Stimulated activated naive CD8-positive, alpha-beta T cell treated with anti-CD3 and anti-CD28 coated beads, Interleukin-15, amount 100 ng/mL, for 72 hours (primary cell): ENCODE measurements around the gene SH2D4B.

Experiments
- ATAC-seq: fragments of 150-1000 bp; cut with Tn5 transposase; 2 replicates; pipeline ENCODE4 v1.10.0; 2021; ENCODE audit warnings: mild to moderate bottlenecking, moderate library complexity
- DNase-seq, 2 donors: peaks; one replicate each; pipeline ENCODE4 v3.0.0; 2021 to 2022
- H3K27ac Mint-ChIP-seq, 2 donors: one replicate each; pipeline ENCODE4 v1.8.0; 2022; ENCODE audit warnings: mild to moderate bottlenecking in 2 of 2, mixed read lengths in 2 of 2, moderate library complexity in 2 of 2
- H3K27me3 Mint-ChIP-seq: one replicate; pipeline ENCODE4 v1.8.0; 2022; ENCODE audit warnings: mixed read lengths
- H3K4me1 Mint-ChIP-seq: one replicate; pipeline ENCODE4 v1.8.0; 2022; ENCODE audit warnings: mild to moderate bottlenecking, mixed read lengths
- H3K4me3 Mint-ChIP-seq, 2 donors: one replicate each; pipeline ENCODE4 v1.8.0; 2022; ENCODE audit warnings: mild to moderate bottlenecking in 2 of 2, mixed read lengths in 2 of 2, moderate library complexity in 1 of 2
- H3K9me3 Mint-ChIP-seq, 2 donors: one replicate each; pipeline ENCODE4 v1.8.0; 2022; ENCODE audit warnings: mixed read lengths in 2 of 2

The SH2D4B gene

GRCh38 chr10:80603516-80603915 is 65.8 kb downstream of the SH2D4B start:
- Mint-ChIP-seq H3K4me1 (peaks cover 2% of the 10 kb centered on the region), H3K4me3 (no peak overlapping the region), H3K27ac (no peak overlapping the region), H3K9me3 (no peaks in the 10 kb centered on the region), H3K27me3 (no peaks in the 10 kb centered on the region)
- no peak for ATAC-seq
- no peak for DNase-seq

- Mint-ChIP-seq H3K4me3 (no peak overlapping the region), H3K27me3 (no peaks in the 10 kb centered on the region), H3K27ac (no peak overlapping the region), H3K9me3 (peaks cover 0 to 4% of the 10 kb centered on the region in 2 donors), H3K4me1 (peaks cover 5% of the 10 kb centered on the region)
- ATAC-seq, result no peak
- DNase-seq, result no peak
Measured at GRCh38 chr10:80608706-80609105, 71.0 kb downstream of the SH2D4B start.

- H3K27ac Mint-ChIP-seq, result peak overlapping the region in 1 of 2 donors; percentile 19
Measured at GRCh38 chr10:80609331-80609730, 71.6 kb downstream of the SH2D4B start.

GRCh38 chr10:80611481-80612185 is 73.9 kb downstream of the SH2D4B start:
- Mint-ChIP-seq H3K4me1 (peaks cover 5% of the 10 kb centered on the region), H3K9me3 (peaks cover 0 to 13% of the 10 kb centered on the region in 2 donors), H3K27me3 (no peaks in the 10 kb centered on the region), H3K4me3 (no peak overlapping the region), H3K27ac (no peak overlapping the region)
- no peak for ATAC-seq
- no peak for DNase-seq

More at GRCh38 chr10:80609331-80609730, 71.6 kb downstream of the SH2D4B start:
- DNase-seq (no peak), ATAC-seq (no peak)
- Mint-ChIP-seq H3K27me3 (no peaks in the 10 kb centered on the region), H3K4me1 (peaks cover 5% of the 10 kb centered on the region), H3K9me3 (peaks cover 0 to 10% of the 10 kb centered on the region in 2 donors), H3K4me3 (no peak overlapping the region)

GRCh38 chr10:80612261-80612660 is 74.6 kb downstream of the SH2D4B start:
- H3K27me3 Mint-ChIP-seq, result no peaks in the 10 kb centered on the region
- peaks cover 5% of the 10 kb centered on the region for H3K4me1 Mint-ChIP-seq
- DNase-seq (no peak), ATAC-seq (no peak)
- H3K9me3 Mint-ChIP-seq, result peaks cover 0 to 13% of the 10 kb centered on the region in 2 donors
- no peak overlapping the region for H3K4me3 Mint-ChIP-seq
- peak overlapping the region in 1 of 2 donors; percentile 12 for H3K27ac Mint-ChIP-seq

- H3K9me3 Mint-ChIP-seq, result peaks cover 0 to 13% of the 10 kb centered on the region in 2 donors
- H3K27me3 Mint-ChIP-seq, result no peaks in the 10 kb centered on the region
- no peak overlapping the region for H3K4me3 Mint-ChIP-seq
- peaks cover 2% of the 10 kb centered on the region for H3K4me1 Mint-ChIP-seq
- ATAC-seq, result no peak
- DNase-seq, result no peak
- peak overlapping the region in 1 of 2 donors; percentile 43 for H3K27ac Mint-ChIP-seq
Measured at GRCh38 chr10:80613466-80614170, 75.9 kb downstream of the SH2D4B start.

- no peaks in the 10 kb centered on the region for H3K4me1 Mint-ChIP-seq
- peaks cover 0 to 13% of the 10 kb centered on the region in 2 donors for H3K9me3 Mint-ChIP-seq
- H3K4me3 Mint-ChIP-seq, result no peak overlapping the region
- H3K27ac Mint-ChIP-seq, result no peak overlapping the region
- ATAC-seq, result no peak
- no peaks in the 10 kb centered on the region for H3K27me3 Mint-ChIP-seq
- DNase-seq, result no peak
Measured at GRCh38 chr10:80614576-80615416, 77.1 kb downstream of the SH2D4B start.

GRCh38 chr10:80617807-80618206 is 80.1 kb downstream of the SH2D4B start:
- H3K4me3 Mint-ChIP-seq, result no peak overlapping the region
- peaks cover 0 to 13% of the 10 kb centered on the region in 2 donors for H3K9me3 Mint-ChIP-seq
- no peak overlapping the region for H3K27ac Mint-ChIP-seq
- DNase-seq, result no peak
- no peaks in the 10 kb centered on the region for H3K27me3 Mint-ChIP-seq
- no peak for ATAC-seq
- H3K4me1 Mint-ChIP-seq, result no peaks in the 10 kb centered on the region

GRCh38 chr10:80619036-80619435 is 81.3 kb downstream of the SH2D4B start:
- ATAC-seq (no peak), DNase-seq (no peak)
- H3K27me3 Mint-ChIP-seq, result no peaks in the 10 kb centered on the region
- no peak overlapping the region for H3K4me3 Mint-ChIP-seq
- no peaks in the 10 kb centered on the region for H3K4me1 Mint-ChIP-seq
- H3K27ac Mint-ChIP-seq, result no peak overlapping the region
- H3K9me3 Mint-ChIP-seq, result peaks cover 0 to 6% of the 10 kb centered on the region in 2 donors

- Mint-ChIP-seq H3K27me3 (no peaks in the 10 kb centered on the region), H3K4me3 (no peak overlapping the region), H3K27ac (no peak overlapping the region), H3K4me1 (no peaks in the 10 kb centered on the region), H3K9me3 (no peaks in the 10 kb centered on the region)
- no peak for ATAC-seq
- DNase-seq, result no peak
Measured at GRCh38 chr10:80622153-80622552, 84.5 kb downstream of the SH2D4B start.

- Mint-ChIP-seq H3K27me3 (no peaks in the 10 kb centered on the region), H3K4me1 (no peaks in the 10 kb centered on the region), H3K4me3 (no peak overlapping the region), H3K9me3 (no peaks in the 10 kb centered on the region), H3K27ac (no peak overlapping the region)
- DNase-seq (no peak), ATAC-seq (no peak)
Measured at GRCh38 chr10:80630324-80630723, 92.6 kb downstream of the SH2D4B start.

- Mint-ChIP-seq H3K4me1 (no peaks in the 10 kb centered on the region), H3K9me3 (no peaks in the 10 kb centered on the region), H3K4me3 (no peak overlapping the region), H3K27ac (no peak overlapping the region), H3K27me3 (no peaks in the 10 kb centered on the region)
- DNase-seq (no peak), ATAC-seq (no peak)
Measured at GRCh38 chr10:80632742-80633141, 95.0 kb downstream of the SH2D4B start.

GRCh38 chr10:80633383-80633860 is 95.7 kb downstream of the SH2D4B start:
- Mint-ChIP-seq H3K27ac (no peak overlapping the region), H3K27me3 (peaks cover 6% of the 10 kb centered on the region), H3K4me3 (no peak overlapping the region), H3K4me1 (no peaks in the 10 kb centered on the region), H3K9me3 (no peaks in the 10 kb centered on the region)
- ATAC-seq (no peak), DNase-seq (no peak)

GRCh38 chr10:80633910-80634309 is 96.2 kb downstream of the SH2D4B start:
- DNase-seq, result no peak
- H3K4me1 Mint-ChIP-seq, result no peaks in the 10 kb centered on the region
- peaks cover 10% of the 10 kb centered on the region for H3K27me3 Mint-ChIP-seq
- H3K27ac Mint-ChIP-seq, result no peak overlapping the region
- no peak overlapping the region for H3K4me3 Mint-ChIP-seq
- H3K9me3 Mint-ChIP-seq, result no peaks in the 10 kb centered on the region
- ATAC-seq, result no peak

- DNase-seq (no peak), ATAC-seq (no peak)
- Mint-ChIP-seq H3K9me3 (no peaks in the 10 kb centered on the region), H3K27ac (no peak overlapping the region), H3K4me1 (no peaks in the 10 kb centered on the region), H3K27me3 (peaks cover 16% of the 10 kb centered on the region), H3K4me3 (no peak overlapping the region)
Measured at GRCh38 chr10:80642661-80643060, 105.0 kb downstream of the SH2D4B start.
